Activated CD8-positive, alpha-beta memory T cell treated with anti-CD3 and anti-CD28 coated beads, Interleukin-2, amount 50 U/mL, for 24 hours (primary cell): ENCODE data around the gene STK38.

ENCODE experiments used
- DNase-seq: peaks from one replicate; pipeline ENCODE4 v3.0.0-alpha.2; 2020; ENCODE audit errors: extremely low read depth

STK38 gene

DNA sequence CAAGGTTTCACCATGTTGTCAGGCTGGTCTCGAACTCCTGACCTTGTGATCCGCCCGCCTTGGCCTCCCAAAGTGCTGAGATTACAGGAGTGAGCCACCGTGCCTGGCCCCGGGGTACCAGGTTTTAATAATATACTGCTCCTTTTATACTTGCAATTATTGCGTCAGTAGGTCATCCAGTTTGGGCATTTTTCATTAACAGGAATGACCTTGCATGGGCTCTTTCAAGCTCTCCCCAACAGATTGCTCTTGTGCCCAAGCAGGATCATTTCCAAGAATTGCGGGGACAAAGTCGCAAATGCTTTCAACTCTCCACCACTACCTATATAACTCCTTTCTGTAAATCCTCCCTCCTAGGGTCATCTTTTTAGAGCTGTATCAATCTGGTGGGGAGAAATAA, 23.8 kb downstream of the STK38 start:
- no peak for DNase-seq

DNA sequence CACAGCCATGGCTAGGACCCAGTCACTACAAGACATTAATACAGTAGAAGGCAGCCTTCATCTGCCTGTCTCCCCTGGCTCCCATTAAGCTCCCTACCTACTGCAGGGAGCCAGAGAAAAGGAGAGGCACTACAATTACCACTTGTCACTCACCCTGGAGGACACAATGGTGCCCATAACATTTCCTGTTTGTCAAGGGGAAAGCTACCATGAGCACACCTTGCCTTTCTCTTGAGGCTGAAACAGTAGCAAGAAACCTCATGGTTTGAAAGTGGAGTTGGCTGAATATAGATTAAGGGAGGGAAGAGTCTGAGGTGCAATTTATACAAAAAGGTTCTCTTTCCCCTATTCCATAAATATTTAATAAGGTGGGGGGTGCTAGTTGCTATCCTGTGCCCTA, 27.9 kb downstream of the STK38 start:
- DNase-seq = no peak

DNA sequence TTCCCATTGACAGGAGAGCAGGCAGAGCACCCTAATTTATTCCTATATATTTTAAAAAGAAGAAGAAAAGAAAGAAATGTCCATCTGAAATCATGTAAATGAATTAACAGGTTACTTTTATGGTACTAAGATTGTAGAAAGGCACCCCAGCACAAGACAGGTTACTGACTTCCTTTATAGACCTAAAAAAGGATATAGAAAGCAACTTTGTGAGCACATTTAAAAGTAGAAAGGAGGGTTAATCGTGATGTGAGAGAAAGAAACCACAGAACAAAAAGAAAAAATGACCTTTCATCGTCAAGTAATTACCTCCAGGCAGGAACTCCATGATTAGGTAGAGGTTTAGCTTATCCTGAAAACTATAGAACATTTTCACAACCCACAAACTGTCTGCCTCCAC, 29.9 kb downstream of the STK38 start:
- no peak for DNase-seq

DNA sequence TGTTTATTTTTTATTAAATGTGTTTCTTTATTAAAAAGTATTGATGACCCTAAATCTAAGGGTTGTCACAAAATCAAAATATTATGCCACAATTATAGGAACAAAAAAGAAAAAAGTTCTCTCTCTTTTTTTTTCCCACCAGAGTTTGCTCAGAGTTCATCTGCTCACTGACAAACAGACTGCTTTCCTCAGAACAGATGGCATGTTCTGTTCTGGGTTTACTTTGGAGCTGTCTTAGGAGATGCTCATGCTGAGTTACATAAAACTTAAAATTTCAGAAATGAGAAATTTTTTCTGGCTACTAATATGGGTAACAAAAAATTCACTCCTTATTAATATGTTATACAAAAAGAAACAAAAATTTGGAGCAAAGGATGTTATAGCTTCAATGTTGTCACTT, 30.3 kb downstream of the STK38 start:
- no peak for DNase-seq

DNA sequence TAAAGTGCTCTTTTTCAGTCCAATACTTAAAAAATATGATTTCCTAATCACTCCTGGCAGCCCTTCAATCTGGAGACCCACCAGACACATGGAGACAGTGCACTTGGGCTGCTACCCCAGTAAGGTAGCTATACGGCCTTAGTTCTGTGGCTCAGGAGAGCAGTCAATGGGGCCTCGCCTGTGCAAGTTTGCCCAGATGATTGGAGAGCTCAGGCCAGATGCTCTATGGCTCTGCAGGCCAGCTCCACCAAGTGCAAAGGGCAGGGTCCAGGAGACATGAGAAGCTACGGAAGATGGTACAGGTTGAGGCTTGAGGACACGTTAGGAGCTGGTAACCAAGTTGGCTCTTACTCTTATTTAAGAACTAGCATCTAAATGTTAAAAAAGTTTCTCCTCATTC, 30.7 kb downstream of the STK38 start:
- DNase-seq = no peak

DNA sequence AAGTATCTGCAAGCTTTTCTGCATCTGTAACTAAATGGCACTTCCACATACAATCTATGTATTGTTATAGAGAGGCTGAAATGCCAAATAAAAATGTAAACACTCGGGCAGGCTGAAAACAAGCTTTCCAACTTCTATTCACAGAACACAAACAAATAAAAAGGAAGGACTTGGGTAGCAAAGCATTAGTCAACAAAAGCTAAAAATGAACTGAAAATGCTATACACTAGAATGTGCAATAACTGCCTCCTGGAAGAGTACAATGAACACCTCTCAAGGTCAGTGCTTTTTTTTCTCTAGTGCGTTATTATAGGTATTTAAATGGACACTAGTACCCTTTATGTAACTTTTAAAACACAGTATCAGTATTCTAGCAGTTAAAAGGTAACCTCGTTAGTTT, 31.4 kb downstream of the STK38 start:
- no peak for DNase-seq

DNA sequence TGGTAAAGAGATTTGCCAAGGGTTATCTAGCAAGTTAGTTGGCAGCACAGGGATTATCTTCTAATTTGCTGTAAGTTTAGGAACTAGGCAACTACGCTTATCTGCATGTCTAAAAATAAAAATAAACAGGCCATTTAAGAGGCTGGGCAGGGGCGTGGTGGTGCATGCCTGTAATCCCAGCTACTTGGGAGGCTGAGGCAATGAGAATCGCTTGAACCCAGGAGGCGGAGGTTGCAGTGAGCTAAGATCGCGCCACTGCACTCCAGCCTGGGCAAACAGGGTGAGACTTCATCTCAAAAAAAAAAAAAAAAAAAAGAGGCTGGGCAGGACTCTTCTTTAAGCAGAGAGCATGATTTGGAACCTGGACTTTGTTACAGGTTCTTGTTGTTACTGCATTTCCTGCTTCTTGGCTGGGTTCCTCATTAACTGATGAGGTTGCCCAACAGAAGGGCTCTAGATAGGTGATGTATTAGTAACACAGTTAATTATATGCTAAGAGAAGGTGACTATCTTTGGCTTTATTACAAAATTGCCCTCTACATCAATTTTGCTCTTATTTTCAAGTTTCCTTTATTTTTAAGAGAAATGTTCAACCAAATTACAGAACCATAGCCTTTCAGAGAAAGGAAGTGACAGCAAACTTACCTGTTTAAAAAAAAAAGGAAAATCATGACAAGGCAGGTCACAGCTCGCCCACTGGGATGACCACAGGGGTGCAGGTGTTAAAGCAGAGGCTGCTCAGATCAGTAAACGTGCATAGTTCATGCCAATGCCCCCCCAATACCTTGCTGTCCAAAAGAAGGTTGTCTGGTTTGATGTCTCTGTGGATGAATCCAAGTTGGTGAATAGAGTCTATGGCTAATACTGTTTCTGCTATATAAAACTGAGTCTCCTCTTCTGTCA, 32.5 kb downstream of the STK38 start:
- DNase-seq = no peak

DNA sequence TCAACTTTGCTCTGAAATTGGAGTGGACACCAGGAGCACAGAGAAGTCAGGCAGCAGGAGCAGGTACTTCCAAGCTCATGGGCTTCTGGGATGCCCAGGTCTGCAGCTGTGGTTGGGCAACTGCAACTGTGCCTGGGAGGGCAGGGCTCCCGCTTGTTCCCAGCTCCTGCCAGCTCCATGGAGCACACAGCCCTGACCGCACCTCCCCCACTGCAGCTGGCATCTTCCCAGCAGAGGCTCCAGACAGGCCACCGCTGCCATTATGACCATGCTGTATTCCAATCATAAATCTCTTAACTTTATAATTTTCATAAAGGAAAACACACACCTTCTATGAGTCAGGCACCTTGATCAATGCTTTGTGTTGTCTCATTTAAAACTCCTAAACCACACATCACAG, 36.9 kb downstream of the STK38 start:
- no peak for DNase-seq

DNA sequence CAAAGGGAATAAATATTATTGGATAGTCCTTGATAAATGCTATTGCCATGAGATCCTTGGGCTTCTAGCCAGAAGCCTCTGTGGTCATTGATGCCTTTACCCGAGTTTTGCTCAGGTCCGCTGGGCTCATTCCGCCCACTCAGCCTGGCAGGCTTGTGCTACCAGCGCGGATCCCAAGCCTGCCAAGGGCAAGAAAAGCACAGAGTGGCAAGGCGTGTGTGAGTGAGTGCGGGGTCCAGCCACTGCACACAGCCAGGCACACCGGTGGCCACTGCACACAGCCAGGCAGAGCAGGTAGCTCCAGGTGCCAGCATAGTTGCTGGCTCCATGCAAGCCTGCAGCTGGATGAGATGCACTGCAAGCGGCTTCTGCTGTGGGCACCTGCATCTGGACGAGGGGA, 38.7 kb downstream of the STK38 start:
- DNase-seq = no peak

DNA sequence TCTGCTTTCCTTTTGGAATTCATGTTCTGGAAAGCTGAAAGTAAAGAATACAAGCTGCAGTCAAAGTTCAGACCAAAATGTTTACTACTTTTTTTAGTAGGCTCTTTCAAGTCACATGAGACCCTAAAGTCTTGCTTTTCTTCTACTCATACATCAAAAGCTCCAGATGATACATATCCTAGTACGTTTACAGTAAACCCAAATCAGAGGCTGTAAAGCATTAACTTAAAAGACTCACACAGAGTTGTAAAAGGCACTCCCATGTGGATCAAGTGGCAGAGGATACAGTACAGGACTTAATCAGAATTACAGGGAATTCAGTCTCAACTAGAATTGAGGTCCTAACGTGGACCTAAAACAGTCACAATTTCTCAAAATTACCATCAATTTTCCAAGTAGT, 40.7 kb downstream of the STK38 start:
- DNase-seq = no peak

DNA sequence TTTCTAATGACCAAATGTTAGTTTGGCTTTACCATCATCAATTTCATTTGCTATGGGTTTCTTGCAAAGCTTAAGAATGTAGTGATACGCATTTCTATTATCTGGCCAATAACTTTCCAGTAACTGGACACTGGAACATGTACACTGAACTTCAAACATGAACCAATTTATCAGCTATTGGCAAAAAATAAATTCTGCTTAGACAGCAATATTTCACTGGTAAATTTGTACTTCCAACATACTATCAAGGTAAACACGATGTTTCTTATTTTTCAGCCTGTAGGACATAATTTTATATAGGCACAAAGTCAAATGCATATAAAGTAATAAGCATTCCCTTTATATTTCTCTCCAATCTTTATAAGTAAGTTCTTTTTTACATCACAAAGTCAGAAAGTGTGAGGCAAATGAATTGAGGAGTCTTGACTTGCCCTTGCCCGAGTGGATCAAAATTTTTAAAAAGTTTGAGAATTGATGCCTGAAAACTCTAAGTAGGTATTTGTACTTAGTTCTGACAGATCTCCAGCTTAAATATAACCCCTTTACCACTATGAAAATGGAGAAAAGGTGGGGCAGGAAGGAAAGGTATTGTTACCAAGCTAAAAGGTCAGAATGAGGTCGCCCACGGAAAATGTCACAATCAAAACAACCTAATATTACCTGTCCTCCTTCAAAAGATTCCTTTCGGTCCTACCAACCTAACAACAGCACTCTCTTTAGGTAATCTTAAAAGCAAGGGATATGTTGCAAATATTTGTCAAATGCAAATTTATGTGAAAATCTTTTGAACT, 41.3 kb downstream of the STK38 start:
- no peak for DNase-seq

DNA sequence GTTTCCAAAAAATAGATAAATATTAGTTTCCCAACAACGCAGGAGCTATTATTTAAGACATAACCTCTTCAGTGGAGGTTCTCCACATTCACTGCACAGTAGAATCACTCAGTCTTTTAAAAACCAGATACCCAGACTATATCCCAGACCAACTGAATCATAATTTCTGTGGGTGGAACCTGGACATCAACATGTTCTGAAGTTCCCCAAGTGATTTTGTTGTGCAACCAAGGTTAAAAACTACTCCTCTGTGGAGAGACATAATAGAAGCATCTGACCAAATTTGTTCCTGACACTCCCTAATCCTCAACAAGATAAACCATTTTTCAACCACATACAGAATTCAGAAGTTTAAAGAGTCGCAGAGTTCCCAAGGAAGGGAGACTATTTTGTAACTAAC, 42.3 kb downstream of the STK38 start:
- no peak for DNase-seq

DNA sequence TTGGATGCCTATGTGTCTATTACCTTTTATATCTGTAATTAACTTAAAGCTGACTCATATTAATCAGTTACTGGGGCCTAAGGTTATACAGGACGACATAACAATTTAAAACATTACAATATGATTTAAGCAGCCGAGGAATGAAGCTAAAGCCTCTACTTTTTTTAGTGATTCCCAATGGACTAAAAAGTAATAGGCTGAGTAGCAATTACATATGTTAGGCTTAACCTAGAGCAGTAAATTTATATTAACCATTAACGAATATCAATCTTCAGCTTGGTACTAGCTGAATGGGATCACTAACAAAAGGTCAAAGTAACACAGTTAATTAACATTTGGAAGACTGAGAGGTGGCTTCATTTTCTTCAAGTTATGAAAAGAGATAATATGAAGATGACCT, 43.1 kb downstream of the STK38 start:
- DNase-seq = no peak

DNA sequence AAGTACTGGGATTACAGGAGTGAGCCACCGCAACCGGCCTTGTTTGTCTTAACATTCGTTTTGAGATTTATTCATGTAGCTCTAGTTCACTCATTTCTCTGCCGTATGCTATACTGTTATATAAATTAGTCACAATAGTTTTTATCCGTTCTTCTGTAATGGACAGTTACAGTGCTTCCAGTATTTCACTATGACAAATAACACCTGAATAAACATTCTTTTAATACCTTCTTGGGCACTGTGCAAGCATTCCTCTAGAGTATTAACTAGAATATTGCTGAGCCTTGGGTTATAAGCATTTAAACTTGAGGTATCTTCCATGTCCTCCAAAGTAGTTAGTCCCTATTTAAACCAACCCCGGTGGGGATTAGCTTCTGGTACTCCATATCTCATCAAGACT, 45.6 kb downstream of the STK38 start:
- no peak for DNase-seq

DNA sequence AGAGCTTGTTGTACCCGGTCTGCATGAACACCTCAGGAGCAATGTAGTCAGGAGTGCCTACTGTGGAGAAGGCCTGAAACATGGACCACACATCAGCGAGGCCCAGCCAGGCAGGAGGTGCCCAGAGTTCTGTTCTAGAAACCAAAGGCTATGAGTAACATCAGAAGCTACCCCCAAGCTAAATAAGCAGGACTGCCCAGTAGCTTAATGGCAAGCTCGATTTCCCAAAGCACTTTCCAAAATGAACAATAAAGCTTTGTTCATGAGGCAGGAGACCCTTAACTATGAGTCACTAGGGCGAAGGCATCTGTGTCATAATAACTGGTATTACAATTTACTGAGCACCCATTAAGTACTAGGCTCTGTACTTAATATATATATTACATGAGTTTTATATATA, 47.4 kb downstream of the STK38 start:
- no peak for DNase-seq

DNA sequence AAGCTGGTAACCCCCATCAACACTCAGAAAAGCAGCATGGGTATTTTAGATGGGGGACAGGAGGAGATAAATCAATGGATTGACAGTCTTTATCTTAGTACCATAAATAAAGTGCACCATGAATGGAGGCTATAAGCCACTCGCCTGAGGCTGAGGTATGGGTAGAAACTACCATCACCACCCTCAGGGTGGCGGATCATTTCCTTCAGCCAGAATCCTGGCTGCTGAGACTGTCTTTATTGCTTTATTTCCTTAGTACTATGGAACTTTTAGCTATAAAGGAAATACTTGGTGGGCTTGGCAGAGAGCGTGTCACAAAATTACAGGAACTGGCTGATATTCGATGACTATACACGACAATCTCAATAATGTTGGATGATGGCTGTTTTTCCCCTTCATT, 52.2 kb downstream of the STK38 start:
- no peak for DNase-seq

DNA sequence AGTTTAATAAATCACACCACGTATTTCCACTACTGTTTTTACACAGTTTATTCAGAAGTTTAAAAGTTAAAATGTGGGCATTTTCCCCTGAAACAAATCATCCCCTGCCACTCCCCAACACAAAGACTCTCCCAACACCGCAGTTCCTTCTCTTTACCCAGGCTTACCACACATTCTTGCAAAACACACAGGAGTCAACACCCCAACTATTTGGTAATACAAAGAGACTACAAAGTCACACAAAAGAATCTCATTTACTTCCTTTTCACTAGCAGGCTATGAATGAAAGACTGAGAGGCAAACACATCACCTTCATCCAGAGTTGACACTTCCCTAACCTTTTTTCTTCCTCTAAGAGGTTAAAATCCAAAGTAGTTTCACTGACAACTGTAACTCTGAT, 53.4 kb downstream of the STK38 start:
- no peak for DNase-seq

DNA sequence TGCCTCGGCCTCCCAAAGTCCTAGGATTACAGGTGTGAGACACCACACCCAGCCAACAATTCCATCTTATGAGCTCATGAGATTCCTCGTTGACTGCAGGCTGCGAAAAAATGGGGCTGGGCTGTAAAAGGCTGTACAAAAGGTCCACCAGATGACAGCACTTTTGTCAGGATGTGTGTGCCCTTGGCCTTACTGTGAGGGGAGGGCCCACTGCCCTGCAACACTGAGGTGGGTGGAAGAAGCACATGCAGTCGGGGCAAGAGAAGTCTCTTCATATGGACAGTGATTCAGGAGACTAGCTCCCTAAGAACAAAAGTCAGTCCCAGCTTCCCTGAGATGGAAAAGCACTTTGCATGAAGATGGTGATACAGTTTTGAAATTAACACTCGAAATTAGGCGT, 54.0 kb downstream of the STK38 start:
- no peak for DNase-seq

DNA sequence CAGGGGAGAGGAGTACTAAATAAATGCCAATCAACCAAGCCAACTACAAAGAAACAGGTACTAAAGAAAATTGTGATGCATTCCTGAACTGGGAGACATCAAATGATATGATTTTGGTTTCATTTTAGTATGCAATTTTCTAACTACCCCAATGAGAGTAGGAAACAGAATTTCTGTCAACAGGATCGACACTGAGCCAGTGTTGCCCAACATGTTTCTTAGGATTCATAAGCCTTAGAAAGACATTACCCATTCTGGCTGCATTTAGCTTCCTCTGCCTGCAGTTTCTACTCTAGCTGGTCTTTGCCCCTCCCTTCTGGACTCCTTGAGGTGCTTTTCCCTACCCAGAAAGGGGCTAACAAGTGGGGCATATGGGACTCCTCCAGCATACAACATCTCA, 54.7 kb downstream of the STK38 start:
- no peak for DNase-seq

DNA sequence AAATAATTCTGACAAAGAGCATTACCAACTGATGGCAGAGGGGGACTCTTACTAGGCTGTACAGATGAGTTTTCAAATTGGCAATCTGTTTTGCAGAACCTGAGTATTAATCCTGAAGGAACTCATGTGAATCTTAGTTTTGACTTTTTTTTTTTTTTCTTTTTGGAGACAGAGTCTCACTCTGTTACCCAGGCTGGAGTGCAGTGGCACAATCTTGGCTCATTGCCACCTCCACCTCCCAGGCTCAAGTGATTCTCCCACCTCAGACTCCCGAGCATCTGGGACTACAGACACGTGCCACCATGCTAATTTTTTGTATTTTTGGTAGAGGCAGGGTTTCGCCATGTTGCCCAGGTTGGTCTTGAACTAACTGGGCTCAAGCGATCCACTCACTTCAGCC, 55.2 kb downstream of the STK38 start:
- DNase-seq = no peak

DNA sequence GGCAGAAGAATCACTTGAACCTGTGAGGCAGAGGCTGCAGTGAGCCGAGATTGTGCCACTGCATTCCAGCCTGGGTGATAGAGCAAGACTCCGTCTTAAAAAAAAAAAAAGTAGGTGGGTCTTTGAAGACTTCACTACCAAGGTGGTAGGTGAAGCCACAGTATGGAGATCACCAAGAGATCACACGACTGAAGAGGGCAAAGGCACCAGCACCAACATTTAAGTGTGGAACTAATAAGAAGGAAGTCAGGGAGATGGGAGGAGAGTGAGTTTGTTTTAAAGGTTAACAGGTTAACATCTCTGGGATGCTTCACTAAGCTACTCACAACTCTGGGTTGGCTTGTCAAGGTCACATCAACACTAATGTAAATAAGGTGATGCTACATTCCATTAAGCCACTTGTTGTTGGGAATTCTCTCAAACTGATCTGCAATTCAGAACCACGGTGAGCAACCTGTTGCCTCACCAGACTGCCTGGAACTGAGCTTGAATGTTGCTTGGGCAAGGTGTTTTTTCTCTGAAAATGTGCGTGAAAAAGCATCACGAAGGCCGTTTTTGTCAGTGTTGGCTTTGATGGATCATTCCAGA, 55.8 kb downstream of the STK38 start:
- no peak for DNase-seq

DNA sequence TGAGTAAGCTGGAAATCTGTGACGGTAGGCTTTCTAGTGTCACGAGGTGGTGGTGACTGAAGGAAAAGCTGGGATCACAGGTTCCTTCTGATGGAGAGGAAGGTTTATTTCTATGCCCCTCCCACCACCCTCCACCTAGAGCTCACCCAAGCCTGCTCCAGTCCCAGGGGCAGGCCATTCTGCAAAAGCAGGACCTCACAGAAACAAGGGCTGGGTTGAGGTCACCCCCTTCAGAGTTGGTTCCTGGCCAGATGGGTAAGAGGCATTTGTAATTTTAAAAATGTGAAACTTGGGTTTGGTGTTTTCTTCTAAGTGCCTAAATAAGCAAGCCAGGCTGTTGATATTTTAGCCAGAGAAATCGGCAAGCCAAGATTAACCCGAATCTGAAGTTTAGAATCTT, 57.9 kb downstream of the STK38 start:
- DNase-seq = no peak

DNA sequence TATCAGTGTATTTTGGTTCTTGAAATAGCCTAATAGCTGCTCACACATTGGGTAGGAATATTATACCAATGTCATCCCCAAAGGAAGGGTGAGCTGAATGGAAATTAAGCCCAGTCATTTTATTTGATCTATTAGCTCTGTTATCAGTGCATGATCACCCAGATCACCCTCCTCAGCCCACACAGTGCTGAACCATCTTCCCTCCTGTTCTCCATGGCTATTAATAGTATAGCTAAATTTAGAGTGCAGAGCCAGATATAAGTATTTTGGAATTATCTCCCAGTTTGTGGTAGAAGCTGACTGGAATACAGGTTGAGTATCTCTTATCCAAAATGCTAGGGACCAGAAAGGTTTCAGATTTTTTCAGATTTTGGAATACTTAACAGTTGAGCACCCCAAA, 59.1 kb downstream of the STK38 start:
- DNase-seq = no peak
